Hepatocyte (in vitro differentiated cells): ENCODE measurements around the gene SRPK3.

Experiments used
- CTCF ChIP-seq: fragments of 200-600 bp; sonication (generic); IDR thresholded peaks from 2 replicates; pipeline ENCODE4 v1.5.1; 2016; ENCODE audit warnings: antibody characterized with exemption, mild to moderate bottlenecking; ENCODE audit not compliant: poor library complexity
- EZH2 ChIP-seq: fragments of 200-600 bp; sonication (generic); IDR thresholded peaks from 2 replicates; pipeline ENCODE4 v1.6.1; 2016; ENCODE audit warnings: antibody characterized with exemption, mild to moderate bottlenecking, borderline replicate concordance
- EZH2phosphoT487 ChIP-seq: fragments of 200-600 bp; sonication (generic); IDR thresholded peaks from one replicate; pipeline ENCODE4 v1.6.1; 2018; ENCODE audit warnings: antibody characterized with exemption, mild to moderate bottlenecking, low read depth, moderate library complexity; ENCODE audit not compliant: unreplicated experiment, severe bottlenecking

GRCh38 chrX:153805436-153805835 lies 24.6 kb downstream of the SRPK3 start:
- TF ChIP-seq CTCF (no peak), EZH2 (no peak), EZH2phosphoT487 (no peak)
